Measurements from ENCODE around the gene EML3. TPM values are rescaled to one million over a fixed set of nuclear protein-coding genes. Genes with fewer than 3 reads are reported as not detected.

The EML3 gene
- total and polyA plus RNA-seq, 2 of the 8 experiments (the other 6 are each of a cell fraction or from before 2014, with no cell fraction given), result 19.2 to 29.9 TPM

- no peak for TF ChIP-seq CHD7 (IDR thresholded peaks at IDR 0.05; ENCODE audit: insufficient replicate concordance, low read length)
- TF ChIP-seq ZNF274 (IDR thresholded peaks at IDR 0.05; ENCODE audit: borderline replicate concordance, extremely low read depth, low read length), result no peak
- TF ChIP-seq SIN3A (conservative IDR thresholded peaks at IDR 0.05 in 1 of 2, IDR thresholded peaks at IDR 0.05 in 1 of 2; ENCODE audit: low read depth in 1 of 2, low read length in 2 of 2), result no peak
- no peak for TF ChIP-seq SIX5 (IDR thresholded peaks at IDR 0.05; ENCODE audit: low read depth, low read length)
- TF ChIP-seq RFX5 (IDR thresholded peaks at IDR 0.05; ENCODE audit: borderline replicate concordance, low read depth, low read length), result no peak
These were observed 31.6 kb upstream of the EML3 start (continued) for GRCh38 chr11:62644220-62644619.
